Parietal lobe (tissue), 1 donor: Measurements from ENCODE around the gene MGAT3. TPM values are rescaled to one million over a fixed set of nuclear protein-coding genes. Genes with fewer than 3 reads are reported as not detected.

ENCODE experiments used
- total RNA-seq: library from RNA; depleted of rRNA; stranded (reverse); fragments of >200 nt; gene quantifications from one replicate; pipeline ENCODE4 v1.2.3, GENCODE V29; 2014

MGAT3 gene, protein sequence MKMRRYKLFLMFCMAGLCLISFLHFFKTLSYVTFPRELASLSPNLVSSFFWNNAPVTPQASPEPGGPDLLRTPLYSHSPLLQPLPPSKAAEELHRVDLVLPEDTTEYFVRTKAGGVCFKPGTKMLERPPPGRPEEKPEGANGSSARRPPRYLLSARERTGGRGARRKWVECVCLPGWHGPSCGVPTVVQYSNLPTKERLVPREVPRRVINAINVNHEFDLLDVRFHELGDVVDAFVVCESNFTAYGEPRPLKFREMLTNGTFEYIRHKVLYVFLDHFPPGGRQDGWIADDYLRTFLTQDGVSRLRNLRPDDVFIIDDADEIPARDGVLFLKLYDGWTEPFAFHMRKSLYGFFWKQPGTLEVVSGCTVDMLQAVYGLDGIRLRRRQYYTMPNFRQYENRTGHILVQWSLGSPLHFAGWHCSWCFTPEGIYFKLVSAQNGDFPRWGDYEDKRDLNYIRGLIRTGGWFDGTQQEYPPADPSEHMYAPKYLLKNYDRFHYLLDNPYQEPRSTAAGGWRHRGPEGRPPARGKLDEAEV
- 26.6 TPM for total RNA-seq

DNA sequence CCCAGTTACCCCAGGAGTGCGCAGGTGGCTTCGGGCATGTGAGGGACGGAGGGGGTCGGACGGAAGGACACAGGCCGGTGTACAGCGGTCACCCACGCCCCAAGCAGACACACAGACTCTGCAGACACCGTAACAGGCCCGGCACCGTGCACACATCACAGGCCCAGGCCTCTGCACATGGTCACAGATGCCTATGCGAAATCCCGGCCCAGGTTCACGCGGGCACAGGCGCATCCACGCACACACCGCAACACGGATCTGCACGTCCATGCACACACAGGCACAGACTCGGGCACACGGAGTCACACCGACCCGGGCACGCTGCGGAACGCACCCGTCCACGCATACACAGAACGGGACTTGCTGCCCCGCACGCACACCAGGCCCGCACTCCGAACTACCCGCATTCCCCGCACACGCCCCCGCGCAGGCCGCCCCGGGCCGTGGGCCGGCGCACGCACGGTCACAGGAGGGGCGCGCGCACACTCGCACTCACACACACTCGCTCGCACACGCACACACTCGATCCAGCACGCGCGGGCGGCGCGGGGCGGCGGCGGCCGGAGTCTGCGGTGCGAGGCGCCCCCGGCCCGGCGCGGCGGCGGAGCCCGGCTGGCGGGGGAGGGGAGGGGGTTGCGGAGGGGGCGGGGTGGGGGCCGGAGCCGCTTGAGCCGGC, at the start of gene MGAT3:
Gene MGAT3 (plus strand): TSS at position 491 of the 676 bp plus-strand sequence. CDS start 30,336 bp downstream, outside the sequence.

DNA sequence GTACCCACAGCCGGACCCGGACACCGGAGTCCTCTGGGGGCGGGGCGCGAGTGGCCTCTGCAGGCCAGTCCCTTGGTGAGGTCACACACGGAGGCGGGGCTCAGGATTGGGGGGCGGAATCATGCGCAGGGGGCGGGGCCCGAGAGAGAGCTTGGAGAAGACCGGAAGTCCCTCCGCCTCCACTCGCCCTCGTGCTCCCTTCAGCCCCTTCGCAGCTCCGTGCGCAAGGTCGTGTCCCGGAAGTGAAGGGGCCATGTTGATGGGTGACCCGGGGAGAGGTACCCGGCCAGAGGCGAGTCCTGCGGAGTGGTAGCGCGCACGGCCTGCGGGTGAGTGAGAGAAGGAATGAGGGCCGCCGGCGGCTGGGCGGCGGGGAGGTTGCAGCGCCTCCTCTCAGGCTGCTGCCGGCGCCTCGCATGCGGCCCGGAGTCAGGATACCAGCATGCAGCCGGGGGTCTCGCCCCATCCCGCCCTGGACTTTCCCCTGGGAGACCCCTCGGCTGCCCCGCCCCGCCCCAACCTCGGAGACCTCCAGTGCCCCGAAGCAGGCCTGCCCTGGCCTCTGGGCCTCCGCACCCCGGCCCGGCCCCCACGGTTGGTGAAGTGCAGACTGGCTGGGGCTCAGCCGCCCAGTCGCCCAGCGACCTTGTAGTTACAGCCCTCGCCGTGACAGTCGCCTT, 45.4 kb downstream of the MGAT3 start, which contains the start of gene MIEF1:
Gene MIEF1 (plus strand): TSS at position 182 of the 680 bp plus-strand sequence. CDS start 9,005 bp downstream, outside the sequence.

GRCh38 chr22:39520226-39521105, 63.7 kb downstream of the MGAT3 start, which contains the start of gene ATF4:
TSS of gene ATF4 (plus strand) at chr22:39520562. CDS start at chr22:39521446, 884 bp downstream.

GRCh38 chr22:39532215-39533073, 75.6 kb downstream of the MGAT3 start, which contains the start of gene RPS19BP1:
TSS of gene RPS19BP1 (minus strand) at chr22:39532748. CDS start at chr22:39532738, 10 bp downstream.

Other genes starting within 250 kb of the MGAT3 start
- gene PDGFB, start 212.0 kb upstream of the MGAT3 start, total RNA-seq: 1.6 TPM
- 1,222 TPM for gene RPL3, start 137.4 kb upstream of the MGAT3 start, total RNA-seq
- 68.9 TPM for gene SYNGR1, start 107.0 kb upstream of the MGAT3 start, total RNA-seq
- 35.4 TPM for gene TAB1, start 57.2 kb upstream of the MGAT3 start, total RNA-seq
- gene MIEF1, start 45.3 kb downstream of the MGAT3 start, total RNA-seq: 21.6 TPM
- 122 TPM for gene ATF4, start 63.5 kb downstream of the MGAT3 start, total RNA-seq
- 30.4 TPM for gene RPS19BP1, start 75.7 kb downstream of the MGAT3 start, total RNA-seq
- 13.5 TPM for gene CACNA1I, start 113.7 kb downstream of the MGAT3 start, total RNA-seq